Non-pigmented ciliary epithelial cell (primary cell): ENCODE data around the gene SNED1.

Experiments used
- DNase-seq: peaks from one replicate; pipeline ENCODE4 v3.0.0-alpha.2; 2010; ENCODE audit warnings: low read depth

The SNED1 gene

GRCh38 chr2:240997856-240998705 is at the start of gene SNED1:
SNED1 (plus strand) TSS chr2:240998618; CDS start chr2:240998838, 220 bp downstream.
- DNase-seq: no peak

GRCh38 chr2:240948905-240949790 is 49.3 kb upstream of the SNED1 start:
- no peak for DNase-seq

- DNase-seq: no peak
Measured at GRCh38 chr2:240949791-240950705, 48.4 kb upstream of the SNED1 start.

- DNase-seq: no peak
Measured at GRCh38 chr2:240951045-240951594, 47.3 kb upstream of the SNED1 start.

GRCh38 chr2:240952496-240953246 is 45.7 kb upstream of the SNED1 start:
- DNase-seq: no peak

- no peak for DNase-seq
Measured at GRCh38 chr2:240953426-240954410, 44.7 kb upstream of the SNED1 start.

GRCh38 chr2:240954436-240955305 is 43.7 kb upstream of the SNED1 start:
- no peak for DNase-seq

GRCh38 chr2:240955306-240956170 is 42.9 kb upstream of the SNED1 start:
- no peak for DNase-seq

- no peak for DNase-seq
Measured at GRCh38 chr2:240956171-240956934, 42.1 kb upstream of the SNED1 start.

- no peak for DNase-seq
Measured at GRCh38 chr2:240956935-240957655, 41.3 kb upstream of the SNED1 start.

- DNase-seq: no peak
Measured at GRCh38 chr2:240957656-240958365, 40.6 kb upstream of the SNED1 start.

- DNase-seq: no peak
Measured at GRCh38 chr2:240958366-240959213, 39.8 kb upstream of the SNED1 start.

GRCh38 chr2:240959214-240959940 is 39.0 kb upstream of the SNED1 start:
- DNase-seq: no peak

- no peak for DNase-seq
Measured at GRCh38 chr2:240959941-240960308, 38.5 kb upstream of the SNED1 start.
